Lung (tissue), 12 donors: Measurements from ENCODE around the gene NFX1. TPM values are rescaled to one million over a fixed set of nuclear protein-coding genes. Genes with fewer than 3 reads are reported as not detected.
A peak's percentile ranks its signal among the peaks of the same experiment; 100 is the strongest.

Experiments used
- ATAC-seq: fragments of 200-7000 bp; cut with Tn5 transposase; one replicate; pipeline ENCODE4 v1.9.1; 2020; ENCODE audit warnings: moderate number of reproducible peaks; ENCODE audit not compliant: insufficient read depth, low FRiP score
- DNase-seq, 3 donors: peaks; one replicate each; pipeline ENCODE4 v3.0.0-alpha.2; 2013 to 2017
- H3K27ac ChIP-seq, 2 donors: one replicate each; pipeline ENCODE4 v1.5.1; 2013; ENCODE audit warnings: mild to moderate bottlenecking in 2 of 2, moderate library complexity in 2 of 2, control low read depth in 1 of 2, inconsistent platforms in 1 of 2, low read depth in 1 of 2, low read length in 1 of 2
- H3K27me3 ChIP-seq, 3 donors: one replicate each; pipeline ENCODE4 v1.5.1; 2013; ENCODE audit warnings: low read length in 2 of 3; ENCODE audit not compliant: control insufficient read depth in 3 of 3, insufficient read depth in 3 of 3
- H3K36me3 ChIP-seq, 4 donors: one replicate each; pipeline ENCODE4 v1.5.1; 2013; ENCODE audit warnings: low read length in 4 of 4, mild to moderate bottlenecking in 1 of 4, moderate library complexity in 1 of 4; ENCODE audit not compliant: control insufficient read depth in 4 of 4, insufficient read depth in 4 of 4
- H3K4me1 ChIP-seq, 5 donors: one replicate each; pipeline ENCODE4 v1.5.1; 2013; ENCODE audit warnings: low read length in 5 of 5, mild to moderate bottlenecking in 2 of 5, moderate library complexity in 1 of 5; ENCODE audit not compliant: control insufficient read depth in 5 of 5, insufficient read depth in 5 of 5
- H3K4me3 ChIP-seq: one replicate; pipeline ENCODE4 v1.5.1; 2013; ENCODE audit warnings: mild to moderate bottlenecking, control low read depth, moderate library complexity
- H3K9ac ChIP-seq, 2 donors: one replicate each; pipeline ENCODE4 v1.5.1; 2013; ENCODE audit warnings: low read length in 2 of 2, control low read depth in 1 of 2; ENCODE audit not compliant: insufficient read depth in 1 of 2
- H3K9me3 ChIP-seq, 4 donors: one replicate each; pipeline ENCODE4 v1.5.1; 2013; ENCODE audit warnings: low read length in 3 of 4, mild to moderate bottlenecking in 1 of 4, moderate library complexity in 1 of 4; ENCODE audit not compliant: control insufficient read depth in 4 of 4, insufficient read depth in 3 of 4
- WGBS, 2 donors: extraction: QIAGEN DNeasy Blood & Tissue Kit; methylation state at CpG; one replicate each; pipeline ENCODE4 v1.1.7; 2013; 5-methylcytosine and 5-hydroxymethylcytosine counted together
- polyA plus RNA-seq, 2 donors: library from polyadenylated mRNA; stranded (reverse); fragments of 200-250 nt; gene quantifications; one replicate each; pipeline ENCODE4 v1.2.1, GENCODE V29; 2013
- total RNA-seq, 2 donors: library from RNA; depleted of rRNA in 1 of 2; stranded (reverse); fragments of >200 nt in 1 of 2; gene quantifications; one replicate each; pipeline ENCODE4 v1.2.1, GENCODE V29; 2014 to 2021
- TF ChIP-seq, protein P1 (sequence below): IDR thresholded peaks from 2 replicates; pipeline ENCODE4 v1.5.1; 2012; ENCODE audit warnings: mild to moderate bottlenecking; ENCODE audit errors: control extremely low read depth, extremely low read depth
- donor health status: control.
- donor health status: control.
- donor health status: Bipolar disorder and iron deficiency.
- donor health status: healthy.
- donor health status: DM: yes; HTN: yes; CAD: no.

Gene NFX1
- total and polyA plus RNA-seq, 4 donors = 13.1 to 43.4 (median 26.3) TPM

DNA sequence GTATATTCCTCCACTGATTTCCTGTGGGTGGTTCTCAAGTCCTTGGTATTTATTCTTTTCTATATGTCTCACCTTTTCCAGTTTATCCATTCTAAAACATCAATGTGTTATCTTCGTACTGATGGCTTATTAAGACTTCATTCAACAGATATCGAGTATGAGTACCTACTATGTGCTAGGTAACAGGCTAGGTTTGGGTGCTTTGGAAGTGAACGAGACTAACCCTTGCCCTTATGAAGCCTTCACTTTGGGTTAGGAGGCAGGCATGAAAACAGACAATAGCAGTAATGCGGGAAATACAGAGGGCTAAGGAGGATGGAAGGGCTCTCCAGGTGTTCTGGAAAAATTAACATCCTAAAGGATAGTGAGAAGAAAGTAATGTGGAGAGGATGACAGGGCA is 58.7 kb downstream of the NFX1 start:
- TF ChIP-seq, protein P1, sequence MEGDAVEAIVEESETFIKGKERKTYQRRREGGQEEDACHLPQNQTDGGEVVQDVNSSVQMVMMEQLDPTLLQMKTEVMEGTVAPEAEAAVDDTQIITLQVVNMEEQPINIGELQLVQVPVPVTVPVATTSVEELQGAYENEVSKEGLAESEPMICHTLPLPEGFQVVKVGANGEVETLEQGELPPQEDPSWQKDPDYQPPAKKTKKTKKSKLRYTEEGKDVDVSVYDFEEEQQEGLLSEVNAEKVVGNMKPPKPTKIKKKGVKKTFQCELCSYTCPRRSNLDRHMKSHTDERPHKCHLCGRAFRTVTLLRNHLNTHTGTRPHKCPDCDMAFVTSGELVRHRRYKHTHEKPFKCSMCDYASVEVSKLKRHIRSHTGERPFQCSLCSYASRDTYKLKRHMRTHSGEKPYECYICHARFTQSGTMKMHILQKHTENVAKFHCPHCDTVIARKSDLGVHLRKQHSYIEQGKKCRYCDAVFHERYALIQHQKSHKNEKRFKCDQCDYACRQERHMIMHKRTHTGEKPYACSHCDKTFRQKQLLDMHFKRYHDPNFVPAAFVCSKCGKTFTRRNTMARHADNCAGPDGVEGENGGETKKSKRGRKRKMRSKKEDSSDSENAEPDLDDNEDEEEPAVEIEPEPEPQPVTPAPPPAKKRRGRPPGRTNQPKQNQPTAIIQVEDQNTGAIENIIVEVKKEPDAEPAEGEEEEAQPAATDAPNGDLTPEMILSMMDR = no peak
- Histone ChIP-seq H3K9ac (no peak overlapping the region), H3K4me3 (no peak overlapping the region), H3K4me1 (peaks cover 0 to 4% (median 0%) of the 10 kb centered on the region in 5 donors), H3K27me3 (no peaks in the 10 kb centered on the region), H3K36me3 (peaks cover 27 to 32% (median 29%) of the 10 kb centered on the region in 4 donors), H3K27ac (no peak overlapping the region), H3K9me3 (no peaks in the 10 kb centered on the region)
- ATAC-seq (no peak), DNase-seq (no peak)
- 97 to 98% methylated on average over 4 of the region's 4 CpGs for WGBS, 2 donors

DNA sequence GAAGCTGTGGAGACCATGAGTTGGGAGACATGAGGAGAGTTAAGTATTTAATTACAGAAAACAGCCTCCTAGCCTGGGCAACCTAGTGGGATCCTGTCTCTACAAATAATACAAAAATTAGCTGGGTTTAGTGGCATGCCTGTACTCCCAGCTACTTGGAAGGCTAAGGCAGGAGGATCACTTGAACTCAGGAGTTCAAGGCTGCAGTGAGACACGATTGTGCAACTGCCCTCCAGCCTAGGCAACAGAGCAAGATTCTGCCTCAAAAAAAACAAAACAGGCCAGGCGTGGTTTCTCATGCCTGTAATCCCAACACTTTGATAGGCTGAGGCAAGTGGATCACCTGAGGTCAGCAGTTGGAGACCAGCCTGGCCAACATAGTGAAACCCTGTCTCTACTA is 59.4 kb downstream of the NFX1 start:
- WGBS, 2 donors = 72 to 88% methylated on average over 2 of the region's 2 CpGs
- Histone ChIP-seq H3K4me1 (peaks cover 0 to 4% (median 0%) of the 10 kb centered on the region in 5 donors), H3K9me3 (no peaks in the 10 kb centered on the region), H3K27me3 (no peaks in the 10 kb centered on the region), H3K9ac (no peak overlapping the region), H3K4me3 (no peak overlapping the region), H3K27ac (peak overlapping the region; percentile 24 to 67), H3K36me3 (peaks cover 29 to 33% (median 31%) of the 10 kb centered on the region in 4 donors)
- DNase-seq (no peak), ATAC-seq (no peak)
- TF ChIP-seq, protein P1 = no peak

GRCh38 chr9:33350310-33350709 is 60.0 kb downstream of the NFX1 start:
- H3K4me3 ChIP-seq = no peak overlapping the region
- H3K27ac ChIP-seq = no peak overlapping the region
- no peaks in the 10 kb centered on the region for H3K9me3 ChIP-seq
- ATAC-seq = no peak
- TF ChIP-seq, protein P1 = no peak
- DNase-seq = peak in 2 of 3 donors; percentile 32 to 42
- H3K27me3 ChIP-seq = no peaks in the 10 kb centered on the region
- 60 to 65% methylated on average over 2 of the region's 2 CpGs for WGBS, 2 donors
- peaks cover 0 to 5% (median 0%) of the 10 kb centered on the region in 5 donors for H3K4me1 ChIP-seq
- no peak overlapping the region for H3K9ac ChIP-seq
- H3K36me3 ChIP-seq = peaks cover 30 to 34% (median 32%) of the 10 kb centered on the region in 4 donors

- ATAC-seq = no peak
- WGBS, 2 donors = 89 to 91% methylated on average over 4 of the region's 4 CpGs
- no peak for DNase-seq
- Histone ChIP-seq H3K9me3 (no peaks in the 10 kb centered on the region), H3K27me3 (no peaks in the 10 kb centered on the region), H3K36me3 (peaks cover 20 to 30% (median 25%) of the 10 kb centered on the region in 4 donors), H3K4me3 (no peak overlapping the region), H3K4me1 (peaks cover 0 to 5% (median 0%) of the 10 kb centered on the region in 5 donors), H3K27ac (no peak overlapping the region), H3K9ac (no peak overlapping the region)
- TF ChIP-seq, protein P1 = no peak
Measured at GRCh38 chr9:33351547-33351946, 61.2 kb downstream of the NFX1 start.
